Measurements from ENCODE around the gene DLD.
"Not testable (repeated sequence)": the region's sequence is repeated elsewhere in the genome, so short reads cannot be mapped to it uniquely, and the experiment has no call there.

DLD gene

DNA sequence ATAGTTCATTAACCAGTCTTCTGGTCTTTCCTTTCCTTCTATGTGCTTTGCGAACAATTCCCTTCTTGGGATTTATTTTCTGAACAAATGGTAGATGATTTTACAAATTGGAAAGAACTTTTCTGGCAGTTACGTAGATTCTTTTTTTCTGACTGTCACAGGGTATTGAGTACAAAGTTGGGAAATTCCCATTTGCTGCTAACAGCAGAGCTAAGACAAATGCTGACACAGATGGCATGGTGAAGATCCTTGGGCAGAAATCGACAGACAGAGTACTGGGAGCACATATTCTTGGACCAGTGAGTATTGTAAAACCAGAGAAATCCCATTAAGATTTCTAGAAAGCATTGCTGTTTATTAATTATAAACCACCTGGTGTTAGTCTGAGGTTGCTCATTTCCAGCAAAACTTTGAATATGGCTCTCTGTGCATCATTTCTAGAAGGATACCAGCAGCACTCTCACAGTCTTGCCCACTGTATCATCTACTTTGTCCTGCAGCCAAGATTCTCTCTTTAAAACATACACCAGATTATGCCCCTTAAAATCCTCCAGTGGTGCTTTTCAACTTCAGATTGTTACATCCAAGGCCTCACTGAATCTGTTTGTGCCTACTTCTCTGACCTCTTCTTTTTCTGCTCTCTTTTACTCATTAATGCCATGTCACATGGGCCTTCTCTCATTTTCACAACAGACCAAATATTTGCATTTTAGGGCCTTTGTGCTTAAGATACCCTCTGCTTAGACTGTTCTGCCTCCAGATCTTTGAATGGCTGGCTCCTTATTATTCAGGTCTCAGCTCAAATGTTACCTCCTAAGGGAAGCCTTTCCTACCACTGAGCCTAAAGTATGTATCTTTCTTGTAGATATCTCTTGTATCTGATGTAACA, 27.0 kb downstream of the DLD start:
- no peak for DNase-seq (ENCODE audit: low read depth)

- DNase-seq (ENCODE audit: low read depth) = no peak
These were observed 28.0 kb downstream of the DLD start for GRCh38 chr7:107918948-107919347.

GRCh38 chr7:107920048-107920772, 29.2 kb downstream of the DLD start:
- no peak for DNase-seq (ENCODE audit: low read depth)

DNA sequence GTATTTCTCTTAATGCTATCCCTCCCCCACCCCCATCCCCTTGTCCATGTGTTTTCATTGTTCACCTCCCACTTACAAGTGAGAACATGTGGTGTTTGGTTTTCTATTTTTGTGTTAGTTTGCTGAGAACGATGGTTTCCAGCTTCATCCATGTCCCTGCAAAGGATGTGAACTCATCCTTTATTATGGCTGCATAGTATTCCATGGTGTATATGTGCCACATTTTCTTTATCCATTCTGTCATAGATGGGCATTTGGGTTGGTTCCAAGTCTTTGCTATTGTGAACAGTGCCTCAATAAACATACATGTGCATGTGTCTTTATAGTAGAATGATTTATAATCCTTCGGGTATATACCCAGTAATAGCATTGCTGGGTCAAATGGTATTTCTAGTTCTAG, 30.8 kb downstream of the DLD start:
- not testable (repeated sequence) for DNase-seq (ENCODE audit: low read depth)

GRCh38 chr7:107922886-107923285, 31.9 kb downstream of the DLD start:
- peak; percentile 37 for DNase-seq (ENCODE audit: low read depth)

DNA sequence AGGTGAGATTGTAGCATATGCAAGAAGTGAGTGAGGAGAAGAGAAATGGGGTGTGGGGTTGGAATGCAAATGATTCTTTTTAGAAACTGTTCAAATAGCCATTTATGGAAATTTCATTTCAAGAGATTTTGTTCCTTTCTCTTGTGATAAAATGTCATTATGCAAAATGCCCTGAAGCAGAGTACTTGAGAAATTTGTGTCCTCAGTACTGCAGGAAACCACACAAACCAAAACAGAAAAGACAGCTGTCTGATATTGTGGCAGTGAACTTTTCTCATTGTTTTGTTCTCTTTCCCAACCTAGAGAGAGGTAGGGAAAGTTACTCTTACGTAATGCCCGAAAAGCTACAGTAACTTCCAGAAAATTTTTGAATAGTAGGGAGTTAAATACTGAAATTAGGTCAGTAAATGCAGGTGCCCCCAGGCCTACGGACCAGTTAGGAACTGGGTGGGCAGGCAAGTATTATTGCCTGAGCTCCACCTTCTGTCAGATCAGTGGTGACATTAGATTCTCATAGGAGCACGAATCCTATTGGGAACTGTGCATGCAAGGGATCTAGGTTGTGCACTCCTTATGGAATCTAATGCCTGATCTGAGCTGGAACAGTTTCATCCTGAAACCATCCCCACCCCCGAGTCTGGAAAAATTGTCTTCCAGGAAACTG, 34.0 kb downstream of the DLD start:
- DNase-seq (ENCODE audit: low read depth) = no peak

DNA sequence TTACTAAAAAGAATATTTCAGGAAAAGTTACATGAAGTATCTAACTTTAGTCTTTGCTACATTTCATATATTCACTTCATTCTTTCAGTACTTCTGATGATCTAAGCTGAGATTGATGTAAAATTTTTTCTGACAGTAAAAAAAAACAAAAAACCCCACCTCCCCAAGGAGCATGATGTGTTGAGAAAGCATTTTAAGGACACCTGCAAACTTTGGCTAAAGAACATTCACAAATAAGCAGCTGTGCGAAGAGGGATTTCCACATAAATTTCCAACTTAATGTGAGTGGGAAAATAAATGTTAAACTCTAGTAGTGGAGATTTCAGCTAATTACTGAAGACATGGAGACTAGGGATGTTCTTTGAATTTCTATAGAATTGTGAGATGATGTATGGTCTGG, 35.5 kb downstream of the DLD start:
- no peak for DNase-seq (ENCODE audit: low read depth)

GRCh38 chr7:107931740-107932515, 40.9 kb downstream of the DLD start:
- DNase-seq (ENCODE audit: low read depth) = no peak

DNA sequence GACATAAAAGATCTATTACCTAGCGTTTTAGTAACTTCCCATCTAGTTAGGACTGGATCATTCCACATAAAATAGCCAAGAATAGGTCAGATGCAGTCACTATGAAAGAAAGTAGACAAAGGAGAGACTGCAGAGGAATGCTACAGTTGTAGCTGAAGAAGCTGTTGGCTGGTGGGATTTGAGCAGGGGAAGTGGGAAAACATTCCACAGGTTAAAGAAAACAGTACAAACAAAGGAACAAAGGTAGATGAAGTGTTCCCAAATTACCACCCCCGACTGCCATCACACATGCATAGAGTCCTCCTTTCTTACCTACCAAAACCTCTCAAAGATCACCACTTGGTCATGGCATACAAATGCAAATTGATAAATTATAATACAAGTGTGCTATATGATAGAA, 41.8 kb downstream of the DLD start:
- DNase-seq (ENCODE audit: low read depth) = no peak

- DNase-seq (ENCODE audit: low read depth) = no peak
These were observed 42.5 kb downstream of the DLD start for GRCh38 chr7:107933386-107934013.

- DNase-seq (ENCODE audit: low read depth) = peak; percentile 81
These were observed 44.2 kb downstream of the DLD start for GRCh38 chr7:107934991-107935770.

DNA sequence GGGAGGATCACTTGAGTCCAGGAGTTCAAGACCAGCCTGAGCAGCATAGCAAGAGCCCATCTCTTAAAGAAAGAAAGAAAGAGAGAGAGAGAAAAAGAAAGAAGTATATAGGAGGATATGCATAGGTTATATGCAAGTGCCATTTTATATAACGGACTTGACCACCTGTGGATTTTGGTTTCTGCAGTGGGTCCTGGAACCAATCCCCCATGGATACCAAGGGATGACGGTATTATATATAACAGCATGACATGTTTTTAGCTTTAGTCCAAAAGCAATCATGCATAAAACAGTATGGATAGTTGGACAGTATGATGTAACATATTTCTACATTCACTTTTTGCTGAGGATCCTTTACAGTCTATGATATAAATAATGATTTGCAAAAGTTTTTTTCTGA, 45.3 kb downstream of the DLD start:
- no peak for DNase-seq (ENCODE audit: low read depth)

GRCh38 chr7:107937531-107937930, 46.5 kb downstream of the DLD start:
- DNase-seq (ENCODE audit: low read depth) = no peak

DNA sequence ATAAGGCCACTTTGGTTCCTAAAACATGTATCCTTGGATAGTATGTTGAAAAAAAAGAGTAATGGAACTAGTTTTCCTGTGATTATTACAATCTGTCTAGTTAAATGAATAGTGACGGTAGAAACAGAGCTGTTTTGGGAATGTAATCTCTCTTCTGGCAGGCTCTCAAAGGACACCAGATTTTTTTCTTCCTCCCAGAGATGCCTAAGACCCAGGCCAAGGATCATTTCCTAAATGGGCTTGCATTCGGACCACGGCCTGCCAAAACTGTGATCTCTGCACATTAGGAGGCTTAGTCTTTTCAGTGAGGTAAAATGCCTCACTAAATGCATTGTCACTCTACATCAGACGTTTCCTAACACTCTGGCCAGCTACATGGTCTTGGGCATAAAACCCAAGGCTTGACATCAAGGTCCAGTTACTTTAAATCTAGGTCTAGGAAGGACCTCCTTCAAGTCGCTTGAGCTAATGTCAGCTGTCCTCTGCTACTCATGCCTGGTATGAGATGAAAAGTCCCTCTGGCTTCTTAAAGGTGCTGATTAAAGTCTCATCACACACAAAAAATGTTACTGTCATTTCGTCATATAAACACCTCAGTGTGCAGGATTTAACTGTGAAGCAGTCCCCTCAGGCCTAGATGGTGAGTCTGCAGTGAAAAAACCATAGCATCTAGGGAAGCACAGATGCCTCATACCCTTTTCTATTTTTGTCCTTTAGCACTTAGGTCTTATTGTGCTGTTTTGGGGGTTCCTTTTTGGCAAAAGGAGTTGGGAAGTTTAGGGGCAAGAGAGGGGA, 47.7 kb downstream of the DLD start:
- DNase-seq (ENCODE audit: low read depth) = no peak

- DNase-seq (ENCODE audit: low read depth) = peak; percentile 93
These were observed 48.8 kb downstream of the DLD start for GRCh38 chr7:107939573-107940489.

DNA sequence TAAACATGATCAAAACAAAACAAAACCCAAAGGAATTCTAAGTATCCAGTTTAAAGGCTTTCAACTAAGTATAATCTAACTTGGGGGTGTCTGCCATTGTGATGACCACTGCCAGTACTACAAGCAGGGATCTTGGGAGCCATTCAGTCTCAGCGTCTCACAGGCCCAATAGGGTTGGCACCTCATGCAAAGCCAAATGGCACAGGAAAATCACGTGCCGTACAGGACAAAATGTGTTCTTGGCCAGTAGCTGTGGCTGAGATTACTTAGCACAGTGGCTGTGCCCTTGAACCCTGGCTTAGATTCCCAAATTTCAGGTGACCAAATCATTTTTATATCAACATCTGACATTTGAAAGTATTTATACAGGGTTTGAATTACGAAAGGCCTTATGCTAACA, 50.0 kb downstream of the DLD start:
- no peak for DNase-seq (ENCODE audit: low read depth)

- DNase-seq (ENCODE audit: low read depth) = no peak
These were observed 52.0 kb downstream of the DLD start for GRCh38 chr7:107943018-107943417.

- DNase-seq (ENCODE audit: low read depth) = no peak
These were observed 53.6 kb downstream of the DLD start for GRCh38 chr7:107944411-107945169.

Measured in GM04503 (cell line).